Epithelial cell of prostate (primary cell): ENCODE results near the gene LAMP5.

ENCODE experiments used
- DNase-seq: peaks from one replicate; pipeline ENCODE4 v3.0.0-alpha.2; 2011; ENCODE audit warnings: low read depth, low spot score
- H3K27ac ChIP-seq: fragments of 450-650 bp; 2 replicates; pipeline ENCODE4 v1.5.1; 2017; ENCODE audit warnings: mild to moderate bottlenecking

LAMP5 gene

DNA sequence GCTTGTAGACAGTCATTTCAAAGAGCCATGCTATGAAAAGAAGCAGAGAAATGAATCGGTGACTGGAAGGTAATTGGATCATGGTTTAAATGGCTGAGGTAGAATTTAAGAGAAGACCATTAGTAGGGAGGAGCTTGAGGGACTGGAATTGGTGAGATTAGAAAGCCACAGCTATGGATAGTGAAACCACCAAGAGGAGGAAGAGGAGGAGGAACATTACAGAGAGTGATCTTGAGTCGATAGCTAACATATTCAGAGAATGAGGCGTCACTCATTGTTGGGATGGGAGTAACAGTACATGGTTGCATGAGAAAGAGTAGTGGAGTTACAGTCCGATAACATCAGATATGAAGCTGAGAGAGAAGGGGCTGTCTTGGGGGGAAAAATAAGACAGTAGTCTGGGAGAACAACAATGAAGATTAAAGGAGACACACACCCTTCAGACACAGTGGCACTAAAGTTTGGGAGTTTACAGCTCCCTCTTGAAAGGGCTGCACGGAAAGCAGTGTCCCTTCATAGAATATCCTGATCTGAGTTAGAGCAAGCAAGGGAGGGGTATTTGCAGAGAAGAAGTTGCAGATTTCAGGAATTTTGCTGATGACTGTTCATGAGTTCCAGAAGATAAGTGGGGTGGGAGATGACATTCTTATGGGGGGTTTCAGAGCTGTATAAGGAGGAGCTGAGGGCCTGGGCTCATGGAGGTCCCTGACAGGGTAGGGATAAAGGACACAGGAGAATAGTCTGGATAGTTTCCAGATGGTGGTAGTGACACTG is 15.1 kb upstream of the LAMP5 start:
- no peak overlapping the region for H3K27ac ChIP-seq
- no peak for DNase-seq

DNA sequence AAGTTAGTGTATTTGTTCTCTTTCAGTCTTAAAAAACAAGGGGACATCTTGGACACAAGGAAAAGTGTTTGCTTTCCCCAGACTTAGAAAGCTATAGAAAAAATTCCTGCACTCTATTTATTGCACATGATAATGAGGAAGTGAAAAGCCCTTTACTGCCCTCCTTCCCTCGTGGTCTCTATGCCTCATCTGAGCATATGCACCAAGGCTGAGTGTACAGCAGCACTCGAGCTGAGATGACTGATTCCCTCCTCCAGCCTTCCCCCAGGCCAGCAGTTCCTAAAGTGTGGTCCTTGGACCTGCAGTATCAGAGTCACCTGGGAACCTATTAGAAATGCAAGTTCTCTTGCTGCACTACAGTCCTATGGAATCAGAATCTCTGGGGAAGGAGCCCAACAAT is 14.3 kb upstream of the LAMP5 start:
- no peak for DNase-seq
- no peak overlapping the region for H3K27ac ChIP-seq

DNA sequence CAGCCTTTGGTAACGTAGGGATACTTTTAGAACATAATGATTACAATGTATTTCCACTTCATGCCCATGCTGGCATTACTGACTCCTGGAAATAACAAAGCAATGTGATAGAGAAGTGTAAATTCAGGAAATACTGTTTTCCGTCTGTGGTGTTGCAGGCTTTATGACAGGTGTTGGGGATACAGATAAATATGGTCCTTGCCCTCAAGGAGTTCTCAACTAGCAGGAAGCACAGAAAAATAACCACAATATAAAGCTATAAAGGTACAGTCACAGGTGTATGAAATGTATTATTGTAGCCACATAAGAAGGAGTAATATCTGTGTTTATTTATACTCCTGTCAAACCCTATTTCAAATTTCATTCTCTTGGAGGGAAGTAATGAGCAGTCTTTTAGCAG is 12.9 kb upstream of the LAMP5 start:
- no peak overlapping the region for H3K27ac ChIP-seq
- no peak for DNase-seq

DNA sequence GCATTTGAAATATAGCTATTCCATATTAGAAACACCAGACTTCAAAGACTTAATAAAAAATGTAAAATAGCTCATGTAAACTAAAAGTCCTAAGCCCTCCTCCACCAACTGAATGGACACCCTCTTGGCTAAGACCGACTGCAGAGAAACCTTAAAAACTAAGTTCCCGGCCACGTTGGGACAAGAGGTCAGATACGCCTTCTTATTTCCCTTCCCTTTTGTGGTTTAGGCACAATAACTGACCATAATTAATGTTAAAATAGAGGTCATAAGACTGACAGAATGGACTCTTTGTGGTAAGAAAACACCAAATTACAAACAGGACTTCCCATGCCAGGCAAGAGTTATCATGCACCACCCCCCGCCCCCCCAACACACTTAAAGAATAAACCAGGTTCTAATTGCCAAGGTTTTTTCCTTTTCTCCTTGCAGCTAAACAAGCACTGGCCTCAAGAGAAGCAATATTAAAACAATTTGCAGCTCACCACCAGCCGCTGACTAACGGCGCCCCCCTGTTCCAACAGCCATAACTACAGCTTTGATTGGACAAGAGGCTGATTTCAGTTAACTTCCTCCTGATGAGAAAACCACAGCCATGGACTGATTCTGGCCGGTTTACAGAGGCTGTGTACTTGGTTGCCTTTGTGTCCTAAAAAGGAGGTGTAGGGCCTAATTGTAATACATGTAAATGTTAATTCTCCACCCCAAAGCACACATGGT is 10.7 kb upstream of the LAMP5 start:
- no peak for DNase-seq
- no peak overlapping the region for H3K27ac ChIP-seq

DNA sequence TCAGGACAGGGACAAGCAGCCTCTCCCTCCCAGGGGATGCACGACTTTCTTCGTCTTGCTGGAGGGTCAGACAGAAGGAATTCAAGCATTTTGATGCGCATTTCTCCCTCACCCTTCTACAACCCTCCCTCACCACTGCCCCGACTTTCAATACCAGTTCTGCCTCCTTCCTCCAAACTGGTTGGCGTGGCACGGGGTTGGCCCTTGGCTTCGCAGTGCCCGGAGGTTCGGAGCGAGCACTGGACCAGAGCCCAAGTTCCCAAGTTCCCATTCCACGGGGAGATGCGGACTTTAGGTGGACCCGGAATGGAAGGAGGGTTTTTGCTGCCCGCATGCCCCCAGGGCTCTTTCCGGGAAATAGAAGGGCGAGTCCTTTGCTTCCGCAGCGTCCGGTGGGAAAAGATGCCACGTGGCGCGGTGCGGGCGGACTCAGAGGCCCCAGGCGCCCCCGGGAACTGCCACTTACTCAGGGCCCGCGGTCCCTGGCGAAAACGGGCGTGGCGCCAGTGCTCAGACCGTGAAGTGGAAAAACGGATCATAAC is 8.0 kb upstream of the LAMP5 start:
- DNase-seq: no peak
- no peak overlapping the region for H3K27ac ChIP-seq

DNA sequence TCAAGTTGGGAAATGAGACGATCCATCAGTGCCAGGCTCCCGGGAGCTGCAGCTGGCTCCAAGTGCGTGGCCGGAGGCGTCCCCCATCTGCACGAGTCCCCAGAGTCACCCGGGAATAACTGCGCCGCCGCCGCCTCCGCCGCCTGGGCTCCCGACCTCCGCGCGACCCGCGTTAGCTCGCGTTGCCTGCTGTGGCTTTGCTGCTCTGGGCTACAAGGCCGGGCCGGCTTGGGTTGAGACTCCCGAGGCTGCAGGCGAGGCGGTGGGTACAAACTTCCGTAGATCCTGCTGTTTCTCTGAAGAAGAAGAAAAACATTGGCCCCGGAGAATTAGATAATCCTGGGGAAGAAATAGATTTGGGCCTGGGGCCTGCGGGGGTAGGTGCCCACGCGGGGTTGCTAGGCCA is 7.4 kb upstream of the LAMP5 start:
- no peak for DNase-seq
- H3K27ac ChIP-seq: no peak overlapping the region

DNA sequence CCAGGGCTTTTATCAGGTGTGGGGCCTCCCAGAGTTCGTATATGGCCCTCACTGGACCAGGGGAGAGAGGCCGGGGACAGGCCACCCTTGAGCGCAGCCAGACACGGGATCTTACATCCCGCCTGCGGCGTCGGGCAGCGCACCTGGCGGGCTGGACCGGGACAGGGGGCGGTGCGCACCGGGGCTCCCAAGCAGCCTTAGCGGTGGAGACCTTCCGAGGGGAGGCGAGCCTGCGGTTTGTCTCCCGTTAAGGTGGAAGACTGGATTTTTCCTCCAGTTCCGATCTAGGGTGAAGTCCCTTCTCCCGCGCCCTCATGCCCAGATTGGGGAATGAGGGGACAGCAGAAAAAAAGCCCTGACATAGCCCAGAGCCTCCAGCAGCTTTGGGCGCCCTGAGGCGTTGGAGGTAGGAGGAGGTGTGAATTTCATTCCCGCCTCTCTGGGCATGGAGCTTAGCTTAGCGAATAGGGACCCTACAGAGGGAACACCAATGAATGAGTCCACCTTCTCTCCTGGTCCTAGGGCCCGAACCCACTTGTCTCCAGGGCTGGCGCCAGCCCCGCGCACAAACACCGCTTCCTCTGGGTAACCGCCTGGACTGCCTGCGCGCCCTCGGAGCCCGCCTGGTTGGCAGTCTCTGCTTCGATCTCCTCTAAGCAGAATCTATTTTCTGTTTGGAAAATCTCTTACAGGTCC is 6.7 kb upstream of the LAMP5 start:
- no peak overlapping the region for H3K27ac ChIP-seq
- no peak for DNase-seq

DNA sequence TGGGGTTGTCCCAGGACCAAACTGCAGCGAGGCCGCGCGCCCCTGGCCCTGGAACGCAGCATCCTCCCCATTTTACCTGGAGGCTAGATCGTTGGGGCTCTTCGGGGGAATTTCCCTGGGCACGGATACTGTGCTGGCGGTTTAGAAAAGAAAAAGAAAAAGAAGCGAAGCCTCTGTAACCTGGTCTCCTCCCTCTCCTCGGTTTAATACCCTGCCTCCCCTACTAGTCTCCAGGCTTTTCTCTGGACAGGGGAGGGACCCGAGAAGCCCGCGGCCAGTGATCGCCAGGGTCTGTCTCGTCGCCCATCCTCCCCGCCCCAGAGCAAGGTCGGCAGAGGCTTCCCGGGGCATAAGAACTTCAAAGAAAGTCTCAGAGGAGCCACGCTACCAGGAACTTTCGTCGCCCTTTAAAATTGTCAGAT is 6.1 kb upstream of the LAMP5 start:
- no peak for DNase-seq
- no peak overlapping the region for H3K27ac ChIP-seq

DNA sequence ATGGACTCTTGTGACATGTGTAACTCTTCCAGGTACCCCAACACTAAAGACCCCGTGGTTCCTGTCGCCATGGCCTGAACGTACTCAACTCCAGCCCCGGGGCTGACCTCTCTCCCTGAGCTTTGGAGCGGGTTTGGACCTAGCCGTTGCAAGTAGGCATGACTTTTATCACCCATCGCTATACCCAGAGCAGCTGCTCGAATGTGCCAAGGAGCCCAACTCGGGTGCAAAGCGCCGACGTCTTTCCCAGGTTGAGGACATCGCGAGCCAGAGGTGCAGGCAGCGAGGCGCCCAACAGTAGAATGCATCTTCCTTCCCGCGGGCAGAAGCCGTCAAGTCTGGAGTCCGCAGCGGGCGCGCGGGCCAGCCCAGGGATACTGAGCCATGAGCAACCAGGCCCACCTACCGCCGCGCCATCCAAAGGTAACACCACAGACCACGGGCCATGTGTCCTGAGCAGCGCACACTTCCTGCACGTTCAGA is 5.7 kb upstream of the LAMP5 start:
- no peak for DNase-seq

DNA sequence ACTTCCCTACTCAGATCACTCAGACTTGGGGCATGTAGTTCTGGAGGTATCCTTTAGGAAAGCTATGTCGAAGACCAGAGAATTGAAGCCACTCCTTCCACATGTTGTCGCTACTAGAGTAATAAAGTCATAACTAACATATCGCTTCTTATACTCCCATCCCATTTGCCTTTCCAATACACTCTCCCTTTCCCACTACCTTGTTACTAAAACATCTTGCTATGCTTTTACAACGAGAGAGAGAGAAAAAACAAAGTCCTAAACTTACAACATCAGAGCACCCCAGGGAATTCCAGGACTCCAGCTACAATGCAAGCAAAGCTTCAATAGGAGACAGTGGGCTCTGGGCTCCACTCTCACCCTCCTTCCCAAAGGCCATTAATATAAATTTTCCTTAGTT is 5.1 kb upstream of the LAMP5 start:
- no peak for DNase-seq
- no peak overlapping the region for H3K27ac ChIP-seq

More for the DNA sequence above, 5.7 kb upstream of the LAMP5 start:
- H3K27ac ChIP-seq: no peak overlapping the region

DNA sequence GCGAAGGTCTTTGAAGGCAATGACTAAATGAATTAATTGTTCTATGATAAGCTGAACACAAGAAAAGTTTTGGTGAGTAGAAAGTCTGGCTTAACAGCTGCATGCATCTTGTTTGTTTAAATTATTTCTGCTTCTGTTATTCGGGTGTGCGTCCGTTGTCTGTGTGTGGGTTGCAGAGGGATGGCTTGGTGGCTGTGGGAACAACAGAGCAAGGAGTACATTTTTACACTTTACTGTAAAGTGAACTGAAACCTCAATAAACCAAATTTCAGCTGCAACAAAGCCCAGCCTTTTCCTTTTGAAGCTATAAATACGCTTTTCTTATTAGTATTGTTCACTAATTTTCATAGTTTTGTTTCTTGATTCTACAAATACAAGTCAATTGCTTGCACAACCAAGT is 3.5 kb upstream of the LAMP5 start:
- DNase-seq: no peak
- no peak overlapping the region for H3K27ac ChIP-seq

DNA sequence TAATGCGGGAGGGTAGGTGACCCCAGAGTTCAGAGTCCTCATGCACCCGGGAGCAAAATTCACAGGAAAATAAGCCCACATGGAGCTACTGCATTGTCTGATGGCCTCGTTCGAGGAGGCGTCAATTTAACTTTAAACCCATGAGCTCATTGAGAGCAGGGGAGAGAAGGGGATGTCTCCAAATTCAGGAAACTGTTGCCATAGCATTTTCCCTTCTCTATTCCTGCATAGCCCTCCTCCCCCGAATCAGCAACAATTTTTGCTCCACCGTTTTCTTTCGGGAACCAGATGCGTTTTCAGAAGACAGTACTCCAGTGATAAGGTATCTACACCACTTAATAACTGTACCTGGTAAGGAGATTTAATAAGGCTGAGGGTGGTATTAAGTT is 324 bp upstream of the LAMP5 start:
- no peak for DNase-seq
- H3K27ac ChIP-seq: no peak overlapping the region

DNA sequence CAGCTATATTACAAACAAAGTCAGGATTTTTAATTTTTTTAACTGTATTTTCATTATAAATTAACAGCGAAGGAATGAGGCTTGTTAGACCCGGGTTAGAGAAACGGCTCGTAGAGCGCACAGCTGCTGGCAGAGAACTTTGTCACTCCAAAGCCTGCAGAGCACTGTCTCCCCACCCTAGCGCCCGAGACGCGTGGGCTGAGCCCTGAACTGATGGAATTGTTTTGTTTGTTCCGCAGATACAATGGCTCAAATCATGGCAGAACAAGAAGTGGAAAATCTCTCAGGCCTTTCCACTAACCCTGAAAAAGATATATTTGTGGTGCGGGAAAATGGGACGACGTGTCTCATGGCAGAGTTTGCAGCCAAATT is 810 bp downstream of the LAMP5 start:
- DNase-seq: no peak
- H3K27ac ChIP-seq: no peak overlapping the region

DNA sequence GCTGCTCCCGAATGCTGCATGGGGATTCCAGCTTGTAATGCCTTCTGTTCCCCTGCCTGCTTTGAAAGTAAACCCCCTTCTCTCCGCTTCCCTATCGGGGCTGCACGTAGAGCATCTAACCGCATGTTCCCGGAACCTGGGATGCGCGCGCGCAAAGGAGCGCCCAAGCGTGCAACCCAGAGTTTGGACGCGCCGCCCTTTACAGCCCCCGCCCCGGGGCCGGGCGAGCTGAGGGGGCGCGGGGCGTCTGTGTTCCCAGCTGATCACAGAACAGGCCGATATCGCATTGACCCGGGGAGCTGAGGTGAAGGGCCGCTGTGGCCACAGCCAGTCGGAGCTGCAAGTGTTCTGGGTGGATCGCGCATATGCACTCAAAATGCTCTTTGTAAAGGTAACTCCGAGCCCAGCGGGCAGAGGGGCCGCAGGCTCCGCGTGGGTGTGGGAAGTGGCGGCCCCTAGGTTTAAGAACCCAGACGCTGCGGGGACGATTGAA is 1.4 kb downstream of the LAMP5 start:
- no peak for DNase-seq
- no peak overlapping the region for H3K27ac ChIP-seq

DNA sequence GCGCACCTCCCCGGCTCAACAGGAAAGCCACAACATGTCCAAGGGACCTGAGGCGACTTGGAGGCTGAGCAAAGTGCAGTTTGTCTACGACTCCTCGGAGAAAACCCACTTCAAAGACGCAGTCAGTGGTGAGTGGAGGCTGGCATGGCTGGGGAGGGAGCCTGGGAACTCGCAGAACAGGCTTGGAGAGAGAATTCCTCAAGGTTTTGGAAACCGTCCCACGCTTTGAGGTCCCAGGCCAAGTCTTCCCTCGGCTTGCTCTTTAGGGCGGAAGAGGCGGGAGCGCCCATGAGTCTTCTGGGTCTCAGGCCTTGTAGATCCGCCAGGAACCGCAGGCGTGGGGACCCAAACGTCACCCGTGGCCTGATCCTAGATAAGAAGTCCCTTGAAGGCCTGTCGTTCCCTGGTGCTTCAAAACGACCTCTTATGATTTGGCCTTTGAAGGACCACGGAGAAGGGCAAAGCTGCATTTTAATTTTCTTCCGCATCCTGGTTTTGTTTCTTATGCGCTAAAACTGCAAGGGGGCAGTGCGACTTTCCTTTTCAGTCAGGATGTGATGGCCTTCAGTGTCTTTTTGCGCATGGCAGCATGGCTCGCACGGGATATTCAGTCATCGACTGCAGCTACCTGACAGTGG is 2.0 kb downstream of the LAMP5 start:
- no peak overlapping the region for H3K27ac ChIP-seq
- no peak for DNase-seq

DNA sequence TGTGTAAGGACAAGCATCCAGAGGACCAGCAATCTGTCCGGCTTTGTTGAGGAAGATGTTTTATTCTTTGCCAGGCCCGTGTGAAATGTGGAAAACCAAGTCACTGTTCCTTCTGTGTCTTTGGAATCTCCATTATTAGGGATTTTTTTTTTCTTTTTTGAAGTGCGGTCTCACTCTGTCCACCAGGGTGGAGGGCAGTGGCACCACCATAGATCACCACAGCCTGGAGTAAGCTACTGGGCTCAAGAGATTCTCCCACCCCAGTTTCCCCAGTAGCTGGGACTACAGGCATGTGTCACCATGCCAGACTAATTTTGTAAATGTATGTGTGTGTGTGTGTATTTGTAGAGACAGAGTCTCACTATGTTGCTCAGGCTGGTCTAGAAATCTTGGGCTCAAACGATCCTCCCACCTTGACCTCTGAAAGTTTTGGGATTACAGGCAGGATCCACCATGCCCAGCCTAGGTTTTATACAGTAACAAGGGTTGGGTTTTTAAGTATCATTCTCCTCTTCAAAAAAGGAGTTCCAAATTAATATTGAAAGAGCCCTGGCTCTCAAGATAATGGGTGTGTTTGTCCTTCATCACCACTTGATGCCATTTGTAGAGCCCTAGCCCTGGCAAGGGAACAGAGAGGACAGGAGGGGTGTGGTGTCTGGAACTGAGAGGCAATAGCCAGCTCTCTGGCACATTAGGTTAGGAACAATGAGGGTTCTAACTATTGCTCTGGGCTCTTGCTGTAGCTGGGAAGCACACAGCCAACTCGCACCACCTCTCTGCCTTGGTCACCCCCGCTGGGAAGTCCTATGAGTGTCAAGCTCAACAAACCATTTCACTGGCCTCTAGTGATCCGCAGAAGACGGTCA is 3.1 kb downstream of the LAMP5 start:
- no peak for DNase-seq
- no peak overlapping the region for H3K27ac ChIP-seq

DNA sequence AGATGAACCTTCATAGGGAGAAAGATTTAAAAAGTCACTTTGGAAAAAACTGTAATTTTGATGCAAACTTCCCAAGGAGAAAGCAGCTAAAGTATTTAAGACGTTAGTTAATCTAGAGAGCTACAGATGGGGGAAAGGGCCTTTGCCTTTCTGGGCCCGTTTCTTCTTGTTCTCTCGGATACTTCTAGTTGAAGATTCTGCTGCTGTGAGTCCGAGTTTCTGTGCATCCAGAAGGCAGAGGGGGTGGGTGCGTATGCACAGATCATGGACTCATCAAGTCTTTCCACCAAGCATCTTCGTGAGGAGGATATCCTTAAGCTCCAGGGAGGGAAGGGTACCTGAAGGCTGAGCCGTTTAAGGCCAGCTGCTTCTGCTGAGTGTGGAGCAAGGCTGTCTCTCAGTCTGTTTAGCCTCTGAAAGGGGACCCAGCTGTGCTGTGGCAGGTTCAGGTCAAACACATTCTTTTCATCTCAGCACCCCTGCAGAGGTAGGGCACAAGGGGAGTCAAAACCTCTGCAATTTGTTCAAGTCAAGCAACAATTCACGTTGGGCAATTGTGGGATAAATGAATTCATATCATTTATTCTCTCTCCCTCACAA is 4.3 kb downstream of the LAMP5 start:
- H3K27ac ChIP-seq: no peak overlapping the region
- no peak for DNase-seq

DNA sequence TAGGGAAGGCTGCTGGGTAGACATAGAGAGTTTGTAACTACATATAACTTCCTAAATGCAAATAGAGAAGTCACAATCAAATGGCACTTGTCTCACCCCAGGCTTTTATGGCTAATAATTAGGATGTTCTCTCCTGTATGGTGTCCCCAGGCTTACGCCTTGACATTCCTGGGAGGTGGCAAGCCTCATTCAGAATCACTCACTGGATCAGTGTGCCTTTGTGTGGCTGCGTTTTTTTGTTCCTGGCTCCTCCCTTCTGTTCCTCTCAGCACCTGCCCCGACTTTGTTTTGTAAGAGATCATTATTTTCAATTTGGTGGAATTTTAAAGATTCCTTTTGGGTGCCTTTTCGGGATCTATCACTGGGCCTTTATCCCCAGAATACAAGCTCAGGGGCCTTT is 5.7 kb downstream of the LAMP5 start:
- no peak overlapping the region for H3K27ac ChIP-seq
- no peak for DNase-seq

DNA sequence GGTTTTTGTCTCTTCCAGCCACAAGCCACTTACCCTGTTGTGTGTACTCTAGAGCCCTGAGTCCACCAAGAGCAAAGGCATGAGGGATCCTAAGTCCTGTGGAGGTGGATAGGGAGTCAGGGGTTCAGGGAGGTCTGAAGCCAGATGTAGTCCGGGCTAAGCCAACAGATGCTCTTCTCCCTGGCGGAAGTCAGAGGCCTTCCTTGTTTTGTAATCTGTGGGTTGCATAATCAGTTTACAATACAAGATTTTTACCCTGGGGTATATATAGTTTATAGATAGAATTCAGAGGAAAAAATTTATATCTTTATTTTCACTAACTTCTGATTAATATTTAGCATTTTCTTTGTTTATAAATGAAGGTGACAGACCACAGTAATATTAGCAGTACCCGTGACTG is 9.2 kb downstream of the LAMP5 start:
- no peak for DNase-seq
- no peak overlapping the region for H3K27ac ChIP-seq
